Tongue (tissue), 2 donors: ENCODE results near the gene TPD52L1. TPM values are rescaled to one million over a fixed set of nuclear protein-coding genes. Genes with fewer than 3 reads are reported as not detected.

ENCODE experiments used
- DNase-seq: peaks from one replicate; pipeline ENCODE4 v3.0.0-alpha.2; 2015
- total RNA-seq: library from RNA; depleted of rRNA; stranded (reverse); fragments of >200 nt; gene quantifications from one replicate; pipeline ENCODE4 v1.2.3, GENCODE V29; 2014

TPD52L1 gene
- total RNA-seq, 1 donor from 2014 or later, result 75.4 TPM

DNA sequence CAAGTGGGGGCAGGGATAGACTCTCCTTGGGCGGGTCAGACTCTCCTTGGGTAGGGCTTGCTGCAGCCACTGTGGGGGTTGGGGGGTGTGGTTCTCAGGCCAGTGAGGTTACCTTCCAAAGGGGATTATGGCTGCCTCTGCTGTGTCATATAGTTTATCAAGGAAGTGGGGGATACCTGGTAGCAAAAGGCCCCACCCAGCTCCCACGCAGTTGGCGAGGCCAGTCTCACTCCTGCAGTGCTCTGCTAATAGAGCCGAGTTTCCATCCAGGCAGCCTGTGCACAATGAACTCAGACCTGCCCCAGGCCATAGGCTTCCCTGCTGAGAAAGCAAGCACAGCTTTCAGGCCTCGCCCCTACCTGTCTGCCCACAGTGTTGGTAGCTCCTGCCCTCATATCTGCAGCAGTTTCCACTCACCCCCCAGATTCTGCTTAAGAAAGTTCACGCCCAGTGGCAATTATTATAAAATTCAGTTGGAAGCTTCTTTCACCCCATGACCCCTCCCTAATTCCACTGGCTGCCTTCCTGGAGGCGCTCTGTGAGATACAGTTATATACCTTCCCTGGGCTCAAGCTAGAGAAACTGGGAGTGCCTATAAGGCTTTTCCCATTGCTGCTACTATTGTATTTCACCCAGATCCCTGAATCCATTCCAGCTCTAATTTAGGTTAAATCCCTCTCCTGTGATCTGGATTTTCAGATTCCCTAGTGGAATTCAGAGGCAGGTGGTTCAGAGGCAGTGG lies 92.1 kb downstream of the TPD52L1 start:
- DNase-seq, result no peak

GRCh38 chr6:125246566-125246965 lies 93.0 kb downstream of the TPD52L1 start:
- no peak for DNase-seq

- no peak for DNase-seq
These were observed 94.6 kb downstream of the TPD52L1 start for GRCh38 chr6:125248136-125248535.

DNA sequence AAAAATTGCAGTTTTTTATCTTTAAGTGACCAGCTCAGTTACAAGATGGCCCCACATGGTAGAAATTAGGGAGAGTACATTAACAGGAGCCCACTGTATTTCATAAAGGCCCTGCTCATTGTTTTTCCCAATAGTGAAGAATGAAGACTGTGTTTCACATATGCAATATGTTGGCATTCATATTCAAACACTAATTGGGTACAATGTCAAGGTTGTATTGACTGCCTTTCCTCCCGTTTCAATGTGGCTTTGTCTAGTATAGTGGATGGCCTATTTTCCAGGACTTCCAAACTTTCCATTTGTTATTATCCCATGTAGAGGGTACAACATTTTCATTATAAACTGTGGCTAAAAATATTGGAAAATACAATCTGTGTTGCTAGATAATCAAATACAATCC lies 96.9 kb downstream of the TPD52L1 start:
- DNase-seq, result no peak

- DNase-seq, result peak; percentile 10
These were observed 98.1 kb downstream of the TPD52L1 start for GRCh38 chr6:125251516-125252220.

GRCh38 chr6:125252891-125253290 lies 99.3 kb downstream of the TPD52L1 start:
- no peak for DNase-seq

DNA sequence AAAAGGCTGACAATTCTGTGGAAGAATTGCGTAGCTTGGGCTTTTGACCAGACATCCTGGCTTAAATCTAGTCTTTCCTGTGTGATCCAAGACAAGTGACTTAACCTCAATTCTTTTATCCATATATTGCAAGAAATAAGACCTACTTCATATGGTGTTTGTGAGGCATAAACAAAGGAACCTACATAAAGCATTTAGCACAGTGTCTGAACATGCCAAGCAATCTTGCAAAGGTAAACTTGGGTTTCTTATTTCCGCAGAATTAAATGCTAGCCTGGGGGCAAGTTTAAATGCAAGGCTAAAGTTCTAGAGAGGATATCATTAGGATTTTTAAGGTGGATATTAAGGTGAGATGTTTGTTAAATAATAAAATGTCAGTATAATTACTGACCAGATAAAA lies 100.3 kb downstream of the TPD52L1 start:
- peak; percentile 15 for DNase-seq

DNA sequence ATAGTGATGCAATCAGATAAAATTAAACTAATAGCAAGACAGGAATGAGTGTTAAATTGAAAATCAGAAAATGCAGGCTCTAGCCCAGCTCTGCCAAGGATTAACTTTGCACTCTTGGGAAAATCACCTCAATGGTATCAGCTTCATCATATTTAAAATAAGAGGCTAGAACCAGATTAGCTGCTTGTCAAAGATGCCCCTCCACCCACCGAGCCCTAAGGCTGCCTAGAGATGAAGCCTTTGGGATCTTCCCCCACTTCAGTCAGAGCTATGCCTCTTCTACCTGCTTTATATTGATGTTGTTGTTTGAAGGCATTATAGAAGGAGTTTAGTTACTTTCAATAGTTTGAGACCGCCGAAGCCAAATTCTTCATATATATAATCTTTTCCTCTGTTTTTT lies 100.7 kb downstream of the TPD52L1 start:
- DNase-seq, result no peak

- DNase-seq, result no peak
These were observed 101.6 kb downstream of the TPD52L1 start for GRCh38 chr6:125255201-125255600.

GRCh38 chr6:125257351-125257750 lies 103.8 kb downstream of the TPD52L1 start:
- DNase-seq, result no peak

DNA sequence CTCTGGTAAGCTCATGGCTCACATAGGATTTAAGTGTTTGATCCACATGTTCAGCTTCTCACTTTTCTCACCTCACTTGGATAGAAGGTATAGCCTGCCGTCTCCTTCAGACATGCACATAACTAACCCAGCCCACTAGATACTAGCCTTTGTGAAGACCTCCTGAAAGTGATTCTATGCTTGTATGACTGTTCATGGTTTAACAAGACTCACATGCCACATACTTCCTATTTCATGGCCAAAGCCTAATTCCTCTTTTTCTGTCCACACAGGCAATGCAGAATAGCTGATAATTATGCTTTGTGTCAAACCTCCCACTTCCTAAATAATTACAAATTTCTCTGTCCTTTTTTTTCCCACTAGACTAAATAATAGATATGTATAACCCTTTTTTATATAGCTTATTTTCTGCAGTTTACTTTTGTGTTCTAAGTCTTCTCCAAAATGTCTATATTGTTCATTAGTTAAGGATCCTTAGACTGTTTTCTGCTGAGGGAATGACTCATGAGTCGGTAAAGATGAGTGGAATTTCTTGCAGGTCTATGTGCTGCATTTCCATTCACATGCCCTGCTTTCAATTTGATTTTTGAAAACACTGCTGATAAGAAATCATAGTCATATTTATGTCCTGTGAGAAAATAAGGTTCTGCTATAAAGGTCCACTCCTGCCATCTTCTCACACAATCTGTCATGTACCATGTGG lies 105.2 kb downstream of the TPD52L1 start:
- DNase-seq, result no peak

- DNase-seq, result no peak
These were observed 105.8 kb downstream of the TPD52L1 start for GRCh38 chr6:125259354-125259736.

- DNase-seq, result no peak
These were observed 108.7 kb downstream of the TPD52L1 start for GRCh38 chr6:125262016-125263013.

DNA sequence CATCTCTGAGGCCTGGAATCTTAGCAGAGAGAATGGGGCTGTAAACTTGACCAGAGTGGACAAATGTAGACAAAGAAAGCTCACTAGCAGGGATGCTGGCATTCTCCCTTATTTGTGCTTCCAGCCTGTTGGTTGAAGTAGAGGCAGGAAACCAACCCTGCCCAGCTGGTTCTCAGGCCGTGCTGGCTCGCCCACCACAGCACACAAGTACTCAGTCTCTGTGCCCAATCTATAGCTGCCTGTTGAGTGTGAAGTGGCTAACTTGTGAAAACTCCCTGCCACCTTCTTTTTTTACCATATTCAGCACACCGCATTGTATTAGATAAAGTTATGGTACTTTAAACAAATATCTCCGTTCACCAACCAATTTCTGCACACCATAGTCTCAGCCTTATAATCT lies 110.9 kb downstream of the TPD52L1 start:
- DNase-seq, result no peak

GRCh38 chr6:125267806-125268523 lies 114.4 kb downstream of the TPD52L1 start:
- no peak for DNase-seq

- no peak for DNase-seq
These were observed 115.2 kb downstream of the TPD52L1 start for GRCh38 chr6:125268765-125269164.

GRCh38 chr6:125269328-125269985 lies 115.9 kb downstream of the TPD52L1 start:
- no peak for DNase-seq

DNA sequence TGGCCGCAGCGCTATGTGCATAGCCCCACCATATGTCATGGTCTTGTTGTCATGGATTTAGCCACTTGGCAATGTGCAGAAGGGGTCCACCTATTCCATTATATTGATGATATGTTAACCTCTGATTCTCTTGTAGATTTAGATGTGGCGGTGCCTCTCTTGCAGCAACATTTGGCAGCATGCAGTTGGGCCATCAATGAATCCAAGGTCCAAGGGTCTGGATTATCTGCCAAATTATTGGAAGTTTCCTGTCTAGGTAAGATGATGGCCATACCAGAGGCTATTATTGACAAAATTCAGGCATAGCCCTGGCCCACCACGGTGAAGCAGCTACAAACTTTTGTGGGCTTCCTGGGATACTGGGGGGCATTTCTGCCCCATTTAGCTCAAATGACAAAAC lies 116.8 kb downstream of the TPD52L1 start:
- DNase-seq, result no peak

DNA sequence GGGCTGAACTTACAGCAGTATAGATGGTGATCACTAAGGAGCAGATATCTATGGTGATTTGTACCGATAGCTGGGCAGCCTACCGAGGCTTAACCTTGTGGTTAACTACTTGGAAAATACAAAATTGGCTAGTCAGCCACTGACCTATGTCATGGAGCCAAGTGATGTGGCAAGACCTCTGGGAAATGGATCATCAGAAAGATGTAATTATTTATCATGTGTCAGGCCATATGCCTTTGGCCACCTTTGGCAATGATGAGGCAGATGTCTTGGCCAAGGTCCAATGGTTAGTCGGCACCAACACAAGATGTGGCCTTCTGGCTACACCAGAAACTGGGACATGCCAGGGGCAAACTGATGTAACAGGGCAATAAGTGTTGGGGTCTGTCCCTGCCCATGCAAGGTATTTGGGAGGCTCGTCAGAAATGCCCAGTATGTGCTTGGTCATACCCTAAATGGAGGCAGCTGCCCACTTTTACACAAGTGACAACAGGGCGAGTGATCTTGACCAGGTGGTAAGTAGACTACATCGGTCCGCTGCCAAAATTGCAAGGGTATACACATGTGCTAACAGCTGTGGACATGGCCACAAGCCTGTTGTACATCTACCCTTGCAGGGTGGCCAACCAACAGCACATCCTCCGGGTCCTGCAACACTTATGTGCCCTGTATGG lies 118.0 kb downstream of the TPD52L1 start:
- no peak for DNase-seq

DNA sequence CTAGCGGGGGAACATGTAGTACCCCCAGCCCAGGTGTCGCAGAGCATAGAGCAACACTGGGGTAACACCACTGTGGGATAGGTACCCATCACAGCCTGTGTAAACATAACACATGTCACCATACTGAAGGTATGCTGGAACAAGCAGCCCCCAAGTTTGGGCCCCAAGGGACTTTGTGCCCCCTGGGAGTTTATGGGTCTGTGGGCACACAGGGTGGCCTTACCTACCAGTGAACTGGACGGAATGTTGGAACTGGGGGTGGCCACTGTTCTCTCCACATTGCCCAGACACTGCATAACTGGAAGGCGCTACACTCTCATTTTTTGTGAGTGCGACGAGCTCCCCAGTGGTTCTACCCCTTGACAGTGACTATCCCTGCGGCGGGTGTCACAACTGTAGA lies 119.7 kb downstream of the TPD52L1 start:
- no peak for DNase-seq
